ENCODE measurements around the gene EIF4B.

DNA sequence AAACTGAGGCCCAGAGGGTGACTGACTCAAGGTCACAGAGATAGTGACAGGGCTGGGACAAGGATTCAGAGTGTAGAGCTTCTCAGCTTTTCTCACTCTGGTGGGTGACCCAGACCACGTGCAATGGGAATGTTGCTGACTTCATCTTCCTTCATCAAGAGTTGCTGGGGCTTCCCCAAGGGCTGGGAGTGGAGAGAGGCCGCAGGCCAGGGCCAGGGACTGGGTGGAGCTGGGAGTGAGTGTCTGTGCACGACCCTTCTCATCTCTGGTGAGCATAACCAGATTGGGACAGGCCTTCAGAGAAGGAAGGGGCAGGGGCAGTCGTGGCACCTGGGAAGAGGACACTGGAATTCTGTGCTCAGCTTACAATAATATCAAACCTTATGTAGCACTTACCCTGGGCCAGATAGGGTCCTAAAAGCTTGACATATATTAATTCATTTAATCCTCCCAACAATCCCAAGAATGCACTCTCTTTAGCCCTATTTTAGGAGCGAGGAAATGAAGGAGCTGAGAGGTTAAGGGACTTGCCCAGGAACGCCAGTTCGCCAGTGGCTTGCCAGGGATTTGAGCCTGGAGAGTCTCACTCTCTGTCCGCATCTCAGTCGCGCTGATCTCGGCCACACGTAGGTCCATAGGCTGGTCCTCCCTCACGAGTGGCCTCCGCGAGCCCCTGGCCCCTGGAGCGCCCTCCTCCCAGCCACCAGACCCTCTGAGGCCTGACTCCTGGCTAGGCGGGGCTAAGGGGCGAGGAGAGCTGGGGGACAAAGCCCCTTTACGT, 41.5 kb upstream of the EIF4B start:
- TF ChIP-seq, protein P1, sequence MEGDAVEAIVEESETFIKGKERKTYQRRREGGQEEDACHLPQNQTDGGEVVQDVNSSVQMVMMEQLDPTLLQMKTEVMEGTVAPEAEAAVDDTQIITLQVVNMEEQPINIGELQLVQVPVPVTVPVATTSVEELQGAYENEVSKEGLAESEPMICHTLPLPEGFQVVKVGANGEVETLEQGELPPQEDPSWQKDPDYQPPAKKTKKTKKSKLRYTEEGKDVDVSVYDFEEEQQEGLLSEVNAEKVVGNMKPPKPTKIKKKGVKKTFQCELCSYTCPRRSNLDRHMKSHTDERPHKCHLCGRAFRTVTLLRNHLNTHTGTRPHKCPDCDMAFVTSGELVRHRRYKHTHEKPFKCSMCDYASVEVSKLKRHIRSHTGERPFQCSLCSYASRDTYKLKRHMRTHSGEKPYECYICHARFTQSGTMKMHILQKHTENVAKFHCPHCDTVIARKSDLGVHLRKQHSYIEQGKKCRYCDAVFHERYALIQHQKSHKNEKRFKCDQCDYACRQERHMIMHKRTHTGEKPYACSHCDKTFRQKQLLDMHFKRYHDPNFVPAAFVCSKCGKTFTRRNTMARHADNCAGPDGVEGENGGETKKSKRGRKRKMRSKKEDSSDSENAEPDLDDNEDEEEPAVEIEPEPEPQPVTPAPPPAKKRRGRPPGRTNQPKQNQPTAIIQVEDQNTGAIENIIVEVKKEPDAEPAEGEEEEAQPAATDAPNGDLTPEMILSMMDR (IDR thresholded peaks at IDR 0.05): no peak
- TF ChIP-seq EZH2 (IDR thresholded peaks at IDR 0.05): no peak

Measured in neural progenitor cell (in vitro differentiated cells).